GM13976 (cell line): ENCODE results near the gene WDR74.

Source experiments
- DNase-seq: peaks from one replicate; pipeline ENCODE4 v3.0.0; 2012; ENCODE audit warnings: low spot score
- CTCF ChIP-seq: IDR thresholded peaks from 2 replicates; pipeline ENCODE4 v1.5.1; 2012; ENCODE audit warnings: borderline replicate concordance, mild to moderate bottlenecking; ENCODE audit not compliant: insufficient read depth; ENCODE audit errors: extremely low read depth, missing control alignments, control extremely low read depth
- in situ Hi-C: fragments of 300-500 bp; cut with MboI; formaldehyde crosslinking; loops from one replicate; pipeline ENCODE4 v1.12.0; 2022; ENCODE audit warnings: low sequenced_read_pairs, mixed read lengths, inconsistent platforms; ENCODE audit not compliant: unreplicated experiment

Gene WDR74

GRCh38 chr11:62839050-62839945 lies at the start of gene WDR74:
TSS of gene WDR74 (minus strand) at chr11:62839590. CDS start at chr11:62839570, 20 bp downstream.
- DNase-seq: peak; percentile 90
- in situ Hi-C loops: no loop called here
- no peak for TF ChIP-seq CTCF

- TF ChIP-seq CTCF: no peak
- no peak for DNase-seq
- in situ Hi-C loops: no loop called here
Observed at GRCh38 chr11:62889126-62889483, 49.7 kb upstream of the WDR74 start.

- in situ Hi-C loops: no loop called here
- DNase-seq: no peak
- TF ChIP-seq CTCF: no peak
Observed at GRCh38 chr11:62888406-62888805, 49.0 kb upstream of the WDR74 start.

DNA sequence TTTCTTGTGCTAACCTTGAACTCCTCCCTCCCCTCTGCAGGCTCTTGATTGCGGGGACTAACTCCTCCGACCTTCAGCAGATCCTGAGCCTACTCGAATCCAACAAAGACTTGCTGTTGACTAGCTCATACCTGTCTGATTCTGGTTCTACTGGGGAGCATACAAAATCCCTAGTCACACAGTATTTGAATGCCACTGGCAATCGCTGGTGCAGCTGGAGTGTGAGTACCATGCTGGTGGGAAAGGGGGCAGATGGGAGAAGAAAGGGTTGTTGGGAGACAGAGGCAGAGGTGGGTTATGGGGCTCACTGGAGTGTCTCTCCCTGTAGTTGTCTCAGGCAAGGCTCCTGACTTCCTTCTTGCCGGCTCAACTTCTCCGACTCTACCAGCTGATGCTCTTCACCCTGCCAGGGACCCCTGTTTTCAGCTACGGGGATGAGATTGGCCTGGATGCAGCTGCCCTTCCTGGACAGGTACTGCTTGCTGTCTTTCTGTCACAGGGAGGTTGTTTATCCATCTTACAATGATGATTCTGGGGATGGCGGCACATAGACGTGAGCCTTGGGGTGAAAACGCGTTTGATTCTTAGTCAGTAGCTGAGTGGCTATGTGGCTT lies 45.9 kb upstream of the WDR74 start:
- TF ChIP-seq CTCF: no peak
- in situ Hi-C loops: no loop called here
- no peak for DNase-seq

- in situ Hi-C loops: no loop called here
- DNase-seq: no peak
- TF ChIP-seq CTCF: no peak
Observed at GRCh38 chr11:62883673-62884072, 44.3 kb upstream of the WDR74 start.

DNA sequence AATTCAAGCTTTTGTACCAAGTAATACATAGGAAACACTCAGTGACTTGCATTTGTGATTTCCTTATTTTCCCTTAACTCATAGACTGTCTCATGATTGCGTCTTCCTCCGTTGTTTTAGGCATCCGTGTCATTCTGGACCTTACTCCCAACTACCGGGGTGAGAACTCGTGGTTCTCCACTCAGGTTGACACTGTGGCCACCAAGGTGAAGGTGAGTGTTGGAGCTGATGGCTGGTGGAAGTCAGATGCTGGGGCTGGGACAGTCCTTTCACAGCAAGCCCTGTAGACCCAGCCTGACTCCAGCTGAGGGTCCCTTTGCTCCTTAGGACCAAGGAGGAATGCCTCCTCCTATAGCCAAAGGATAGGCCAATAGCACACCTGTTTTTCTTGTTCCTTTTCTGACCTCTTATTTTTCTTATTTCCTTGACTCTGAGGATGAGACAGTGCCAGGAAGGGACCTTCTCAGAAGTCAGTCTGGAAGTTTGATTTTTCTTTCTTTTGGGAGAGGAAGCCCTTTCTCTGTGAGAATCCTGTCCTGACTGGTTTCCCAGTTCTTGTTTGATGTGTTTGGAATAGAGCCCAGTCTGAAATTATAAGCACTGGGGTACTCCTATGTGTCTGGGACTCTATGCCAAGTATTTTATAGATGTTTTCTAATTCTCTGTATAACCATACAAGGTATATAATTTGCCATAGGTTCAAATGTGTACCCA lies 43.6 kb upstream of the WDR74 start:
- in situ Hi-C loops: no loop called here
- DNase-seq: no peak
- no peak for TF ChIP-seq CTCF
